ENCODE results near the gene ELOVL3.

ELOVL3 gene

GRCh38 chr10:102255404-102255803 is 29.3 kb downstream of the ELOVL3 start:
- no peak for DNase-seq (ENCODE audit: low spot score)

GRCh38 chr10:102261196-102261595 is 35.1 kb downstream of the ELOVL3 start:
- DNase-seq (ENCODE audit: low spot score) = no peak

DNA sequence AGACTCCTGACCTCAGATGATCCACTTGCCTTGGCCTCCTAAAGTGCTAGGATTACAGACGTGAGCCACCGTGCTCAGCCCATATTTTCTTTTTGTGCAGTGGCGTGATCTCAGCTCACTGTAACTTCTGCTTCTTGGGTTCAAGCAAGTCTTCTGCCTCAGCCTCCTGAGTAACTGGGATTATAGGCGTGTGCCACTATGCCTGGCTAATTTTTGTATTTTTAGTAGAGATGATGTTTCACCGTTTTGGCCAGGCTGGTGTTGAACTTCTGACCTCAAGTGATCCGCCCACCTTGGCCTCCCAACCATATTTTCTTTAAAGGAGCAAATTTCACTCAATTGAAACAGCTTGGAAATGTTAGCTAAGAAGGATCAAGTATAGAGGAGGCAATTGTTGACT is 35.7 kb downstream of the ELOVL3 start:
- DNase-seq (ENCODE audit: low spot score) = no peak

GRCh38 chr10:102262744-102263370 is 36.8 kb downstream of the ELOVL3 start:
- DNase-seq (ENCODE audit: low spot score) = peak; percentile 64

- no peak for DNase-seq (ENCODE audit: low spot score)
Observed at GRCh38 chr10:102264371-102264770, 38.3 kb downstream of the ELOVL3 start.

DNA sequence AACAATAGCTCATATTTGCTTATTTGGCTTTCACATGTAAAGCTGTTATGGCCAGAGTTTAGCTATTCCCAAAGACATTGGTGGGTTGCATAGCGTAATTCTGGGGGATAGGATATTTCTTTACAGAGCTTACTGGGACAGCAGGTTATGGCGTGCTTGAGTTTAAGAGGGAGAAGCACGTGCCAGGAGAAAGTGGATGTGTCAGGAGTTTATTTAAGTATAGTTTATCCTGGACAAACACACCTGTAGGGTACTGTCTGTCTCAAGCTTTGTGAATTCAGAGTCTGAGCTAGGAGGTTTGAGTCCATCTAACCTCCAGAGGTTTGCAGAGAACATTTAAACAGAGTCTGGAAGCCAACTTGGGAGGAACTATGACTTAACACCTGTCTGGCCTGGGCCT is 40.6 kb downstream of the ELOVL3 start:
- DNase-seq (ENCODE audit: low spot score) = no peak

DNA sequence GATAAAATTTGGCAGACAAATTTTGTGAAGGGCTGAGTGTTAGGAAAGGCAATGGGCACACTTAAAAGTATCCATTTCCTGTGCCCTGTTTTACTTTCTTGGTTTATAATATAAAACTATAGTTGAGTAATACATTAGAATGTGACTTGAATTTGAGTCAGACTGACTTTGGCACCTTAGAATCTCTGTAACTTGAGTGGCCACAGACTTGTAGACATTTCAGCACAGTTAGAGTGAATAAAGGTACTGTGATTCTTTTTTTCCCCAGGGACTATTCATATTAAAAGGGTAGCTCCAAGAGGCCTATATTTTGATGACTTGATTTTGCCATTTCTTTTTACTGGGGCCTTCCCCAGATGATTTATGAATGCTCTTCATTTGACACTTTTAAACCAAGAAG is 41.6 kb downstream of the ELOVL3 start:
- peak; percentile 65 for DNase-seq (ENCODE audit: low spot score)

DNA sequence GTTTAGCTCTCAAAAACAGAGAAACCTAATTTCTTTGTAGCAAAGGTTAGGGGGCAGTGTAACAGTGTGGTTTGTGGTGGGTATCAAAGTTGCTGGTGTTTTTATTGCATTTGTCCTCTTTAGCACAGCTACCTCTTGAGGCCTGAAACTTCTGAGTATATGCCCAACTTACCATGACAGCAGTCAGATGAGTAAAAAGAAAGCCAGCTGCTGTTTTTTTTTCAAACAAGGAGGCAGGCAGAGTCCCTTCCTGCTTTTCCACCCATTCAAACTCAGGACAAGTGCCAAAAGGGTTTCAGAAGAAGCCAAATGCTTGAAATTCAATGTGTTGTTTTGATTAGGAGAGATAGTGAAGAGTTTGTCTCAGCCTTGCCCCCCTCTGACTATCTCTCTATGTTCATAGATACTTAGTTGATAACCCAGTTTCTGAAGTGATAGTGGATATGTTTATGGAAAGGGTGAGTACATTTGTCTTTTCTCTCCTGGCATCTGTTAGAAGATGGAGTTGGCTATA is 42.3 kb downstream of the ELOVL3 start:
- DNase-seq (ENCODE audit: low spot score) = peak; percentile 71

- no peak for DNase-seq (ENCODE audit: low spot score)
Observed at GRCh38 chr10:102269017-102269416, 42.9 kb downstream of the ELOVL3 start.

DNA sequence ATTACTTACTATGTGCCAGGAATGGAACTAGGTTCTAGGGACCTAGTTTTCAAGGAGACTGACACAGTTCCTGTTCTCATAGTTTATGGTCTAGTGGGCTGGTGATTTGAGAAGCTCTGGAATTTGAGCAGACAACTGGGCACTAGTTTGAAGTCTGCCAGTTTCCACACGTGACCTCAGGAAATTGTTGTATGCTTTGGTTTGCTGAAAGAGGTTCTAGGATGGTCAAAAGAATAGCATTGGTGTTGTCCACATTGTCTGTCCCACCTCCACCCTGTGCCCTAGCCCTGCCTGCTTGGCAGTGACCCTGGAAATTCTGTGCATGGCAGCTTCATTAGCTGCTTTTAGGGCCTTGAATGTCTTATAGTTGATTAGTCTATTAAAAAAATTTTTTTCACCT is 48.0 kb downstream of the ELOVL3 start:
- peak; percentile 76 for DNase-seq (ENCODE audit: low spot score)

DNA sequence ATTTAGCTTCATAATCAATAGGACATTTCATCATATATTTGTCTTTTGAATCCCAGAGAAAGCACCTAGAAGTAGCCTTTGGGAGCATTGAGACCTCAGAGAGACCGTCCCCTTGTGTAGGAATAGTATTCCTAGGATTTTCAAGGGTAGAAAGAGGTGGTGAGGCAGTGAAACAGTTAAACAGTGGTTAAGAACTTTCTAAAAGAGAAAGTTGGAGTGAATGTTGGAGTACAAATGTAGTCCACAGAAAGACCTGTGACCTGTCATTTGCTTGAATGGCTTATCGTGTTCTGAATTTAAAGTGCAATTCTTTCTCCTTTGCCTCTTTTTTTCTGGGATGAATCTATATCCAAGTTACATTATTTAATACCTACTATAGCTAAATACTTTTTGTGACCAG is 49.2 kb downstream of the ELOVL3 start:
- no peak for DNase-seq (ENCODE audit: low spot score)

- no peak for DNase-seq (ENCODE audit: low spot score)
Observed at GRCh38 chr10:102279104-102279503, 53.0 kb downstream of the ELOVL3 start.
